ENCODE data around the gene TRHDE. TPM values are rescaled to one million over a fixed set of nuclear protein-coding genes. Genes with fewer than 3 reads are reported as not detected.

TRHDE gene
- total and polyA plus RNA-seq, 2 of the 13 experiments (the other 11 are each of a cell fraction or from before 2014, with no cell fraction given), result not detected

DNA sequence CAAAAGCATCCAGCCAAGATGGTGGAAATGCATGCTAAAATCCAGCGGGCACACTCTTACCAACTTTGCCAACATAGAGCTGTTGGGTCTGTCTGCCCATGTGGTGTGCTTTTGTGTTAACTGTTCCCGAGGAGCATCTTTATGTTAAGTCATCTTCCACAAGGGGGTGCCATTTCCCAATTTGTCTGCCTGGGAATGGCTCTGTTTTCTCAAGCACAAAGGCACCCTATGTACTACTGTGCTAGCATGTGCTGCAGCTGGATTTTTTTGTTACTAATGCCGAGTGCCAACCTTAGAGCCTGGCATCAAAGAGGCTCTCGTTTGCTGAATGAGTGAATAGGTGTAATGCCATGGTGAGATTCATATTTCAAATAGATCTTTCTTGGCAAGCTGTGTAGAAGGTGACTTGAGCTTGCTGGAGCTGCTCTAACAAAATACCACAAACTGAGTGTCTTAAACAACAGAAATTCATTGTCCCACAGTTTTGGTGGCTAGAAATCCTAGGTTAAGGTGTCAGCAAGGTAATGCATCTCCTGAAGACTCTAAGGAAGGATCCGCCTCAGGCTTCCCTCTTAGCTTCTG is 74.3 kb downstream of the TRHDE start (continued):
- TF ChIP-seq PITX1 (CRISPR knock-in tag; IDR thresholded peaks at IDR 0.05) (no peak), NR3C1 (CRISPR knock-in tag; IDR thresholded peaks at IDR 0.05) (no peak), ZSCAN29 (CRISPR knock-in tag; conservative IDR thresholded peaks at IDR 0.05) (no peak), SRSF9 (IDR thresholded peaks at IDR 0.05; ENCODE audit: borderline replicate concordance, insufficient read depth, low read depth, low read length, poor library complexity, severe bottlenecking) (no peak), NFATC3 (CRISPR knock-in tag; IDR thresholded peaks at IDR 0.05) (no peak), RBFOX2 (IDR thresholded peaks at IDR 0.05; ENCODE audit: low read depth, low read length) (no peak), MYNN (CRISPR knock-in tag; IDR thresholded peaks at IDR 0.05; ENCODE audit: low read depth) (no peak), SRSF1 (optimal IDR thresholded peaks at IDR 0.05; ENCODE audit: low read depth, low read length) (no peak), SMAD9 (CRISPR knock-in tag; IDR thresholded peaks at IDR 0.05) (no peak), ZFP82 (CRISPR knock-in tag; IDR thresholded peaks at IDR 0.05; ENCODE audit: borderline replicate concordance) (no peak), ZBTB21 (CRISPR knock-in tag; IDR thresholded peaks at IDR 0.05) (no peak)
- TF ChIP-seq, protein P1, sequence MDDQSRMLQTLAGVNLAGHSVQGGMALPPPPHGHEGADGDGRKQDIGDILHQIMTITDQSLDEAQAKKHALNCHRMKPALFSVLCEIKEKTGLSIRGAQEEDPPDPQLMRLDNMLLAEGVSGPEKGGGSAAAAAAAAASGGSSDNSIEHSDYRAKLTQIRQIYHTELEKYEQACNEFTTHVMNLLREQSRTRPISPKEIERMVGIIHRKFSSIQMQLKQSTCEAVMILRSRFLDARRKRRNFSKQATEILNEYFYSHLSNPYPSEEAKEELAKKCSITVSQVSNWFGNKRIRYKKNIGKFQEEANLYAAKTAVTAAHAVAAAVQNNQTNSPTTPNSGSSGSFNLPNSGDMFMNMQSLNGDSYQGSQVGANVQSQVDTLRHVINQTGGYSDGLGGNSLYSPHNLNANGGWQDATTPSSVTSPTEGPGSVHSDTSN (CRISPR knock-in tag; IDR thresholded peaks at IDR 0.05; ENCODE audit: borderline replicate concordance), result no peak
- TF ChIP-seq, protein P2, sequence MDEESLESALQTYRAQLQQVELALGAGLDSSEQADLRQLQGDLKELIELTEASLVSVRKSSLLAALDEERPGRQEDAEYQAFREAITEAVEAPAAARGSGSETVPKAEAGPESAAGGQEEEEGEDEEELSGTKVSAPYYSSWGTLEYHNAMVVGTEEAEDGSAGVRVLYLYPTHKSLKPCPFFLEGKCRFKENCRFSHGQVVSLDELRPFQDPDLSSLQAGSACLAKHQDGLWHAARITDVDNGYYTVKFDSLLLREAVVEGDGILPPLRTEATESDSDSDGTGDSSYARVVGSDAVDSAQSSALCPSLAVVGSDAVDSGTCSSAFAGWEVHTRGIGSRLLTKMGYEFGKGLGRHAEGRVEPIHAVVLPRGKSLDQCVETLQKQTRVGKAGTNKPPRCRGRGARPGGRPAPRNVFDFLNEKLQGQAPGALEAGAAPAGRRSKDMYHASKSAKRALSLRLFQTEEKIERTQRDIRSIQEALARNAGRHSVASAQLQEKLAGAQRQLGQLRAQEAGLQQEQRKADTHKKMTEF (CRISPR knock-in tag; IDR thresholded peaks at IDR 0.05), result no peak
